PC-3 (cell line): ENCODE data around the gene CAND1. TPM values are rescaled to one million over a fixed set of nuclear protein-coding genes. Genes with fewer than 3 reads are reported as not detected.

Source experiments
- ATAC-seq: fragments of 200-7000 bp; cut with Tn5 transposase; 2 replicates; pipeline ENCODE4 v1.9.1; 2020; ENCODE audit warnings: mild to moderate bottlenecking, moderate library complexity
- Bru-seq: library from RNA; stranded (reverse); fragments of 400-500 nt; gene quantifications from one replicate; lab custom pipeline; 2021; lab: Mats Ljungman, UMichigan
- BruChase-seq, 2 experiments: library from RNA; stranded (reverse); fragments of 400-500 nt; gene quantifications; one replicate each; lab custom pipeline; 2021; lab: Mats Ljungman, UMichigan
- BruUV-seq: library from RNA; stranded (reverse); fragments of 400-500 nt; replicated peaks from 2 replicates; lab custom pipeline; 2021; lab: Mats Ljungman, UMichigan
- CTCF ChIA-PET: fragments of 300-600 bp; sonication (Branson Sonifier 250); formaldehyde crosslinking; loops from one replicate; lab custom pipeline; 2022; ENCODE audit warnings: antibody characterized with exemption; lab: Charles Lee
- POLR2A ChIA-PET: fragments of 300-600 bp; sonication (Branson Sonifier 250); formaldehyde crosslinking; loops from one replicate; lab custom pipeline; 2022; ENCODE audit warnings: antibody characterized with exemption; ENCODE audit not compliant: unreplicated experiment; lab: Charles Lee
- DNase-seq: peaks from one replicate; pipeline ENCODE4 v3.0.0-alpha.2; 2015
- H2AFZ ChIP-seq: fragments of 300-600 bp; sonication (generic); 2 replicates; pipeline ENCODE4 v1.6.0; 2016; ENCODE audit warnings: antibody characterized with exemption, low read length
- H3F3A ChIP-seq: fragments of 300-600 bp; sonication (generic); one replicate; pipeline ENCODE4 v1.6.0; 2017; ENCODE audit warnings: antibody characterized with exemption, low read length, control low read depth, mild to moderate bottlenecking; ENCODE audit not compliant: unreplicated experiment
- H3K27ac ChIP-seq: fragments of 300-600 bp; sonication (generic); 2 replicates; pipeline ENCODE4 v1.5.1; 2016; ENCODE audit warnings: mild to moderate bottlenecking, low read length
- H3K27me3 ChIP-seq: fragments of 300-600 bp; sonication (generic); 2 replicates; pipeline ENCODE4 v1.6.1; 2016; ENCODE audit warnings: low read length, mixed read lengths
- H3K36me3 ChIP-seq: fragments of 300-600 bp; sonication (generic); 2 replicates; pipeline ENCODE4 v1.6.1; 2016; ENCODE audit warnings: low read depth, mixed run types, low read length, mixed read lengths
- H3K4me1 ChIP-seq: fragments of 300-600 bp; sonication (generic); 2 replicates; pipeline ENCODE4 v1.5.1; 2016; ENCODE audit warnings: low read length; ENCODE audit not compliant: insufficient read depth
- H3K4me2 ChIP-seq: fragments of 300-600 bp; sonication (generic); 2 replicates; pipeline ENCODE4 v1.6.0; 2016; ENCODE audit warnings: low read length
- H3K4me3 ChIP-seq: fragments of 300-600 bp; sonication (generic); 2 replicates; pipeline ENCODE4 v1.5.1; 2016; ENCODE audit warnings: mild to moderate bottlenecking, low read length, mixed read lengths
- H3K79me2 ChIP-seq: fragments of 300-600 bp; sonication (generic); 2 replicates; pipeline ENCODE4 v1.6.1; 2017; ENCODE audit warnings: low read length, mixed read lengths
- H3K9ac ChIP-seq: fragments of 300-600 bp; sonication (generic); 2 replicates; pipeline ENCODE4 v1.6.0; 2016; ENCODE audit warnings: mild to moderate bottlenecking, low read length
- H3K9me2 ChIP-seq: fragments of 300-600 bp; sonication (generic); replicated peaks from 2 replicates; pipeline ENCODE4 v1.6.1; 2016; ENCODE audit warnings: mixed run types, low read length, mixed read lengths
- H3K9me3 ChIP-seq: fragments of 300-600 bp; sonication (generic); 2 replicates; pipeline ENCODE4 v1.6.1; 2016; ENCODE audit warnings: low read length, mixed read lengths
- H4K20me1 ChIP-seq: fragments of 300-600 bp; sonication (generic); 2 replicates; pipeline ENCODE4 v1.6.1; 2016; ENCODE audit warnings: low read length, mixed read lengths
- EZH2 ChIP-seq: fragments of 300-600 bp; sonication (generic); IDR thresholded peaks from one replicate; pipeline ENCODE4 v1.6.1; 2017; ENCODE audit warnings: antibody characterized with exemption, mild to moderate bottlenecking, low read length; ENCODE audit not compliant: unreplicated experiment
- EZH2phosphoT487 ChIP-seq: fragments of 300-600 bp; sonication (generic); IDR thresholded peaks from 2 replicates; pipeline ENCODE4 v1.6.1; 2018; ENCODE audit warnings: mild to moderate bottlenecking, antibody characterized with exemption, low read length, borderline replicate concordance
- intact Hi-C: fragments of 100-400 bp; cut with micrococcal nuclease; formaldehyde crosslinking; loops from 2 replicates; pipeline ENCODE4 v1.9.0; 2023
- long read RNA-seq: library from polyadenylated mRNA; unstranded; transcript quantifications from one replicate; pipeline ENCODE4 v2.0.0, GENCODE V29; 2021; ENCODE audit not compliant: unreplicated experiment
- total RNA-seq: library from RNA; depleted of rRNA; stranded (reverse); fragments of >200 nt; gene quantifications from 2 replicates; pipeline ENCODE4 v1.2.3, GENCODE V29; 2014; rRNA removed
- TF ChIP-seq, protein P1 (sequence below): fragments of 300-600 bp; sonication (generic); conservative IDR thresholded peaks from 2 replicates; pipeline ENCODE4 v1.5.1; 2017; ENCODE audit warnings: antibody characterized with exemption, low read depth, mild to moderate bottlenecking, low read length

CAND1 gene
- total RNA-seq = 124 and 129 TPM in 2 replicates
- percentile 91 among the genes with signal in this experiment for Bru-seq, nascent RNA
- BruChase-seq, experiment 1, labeled RNA remaining after a 6-hour chase = percentile 94 among the genes with signal in this experiment
- percentile 91 among the genes with signal in this experiment for BruChase-seq, experiment 2, labeled RNA remaining after a 2-hour chase
- long read RNA-seq, full-length matches to known transcripts = 125 of 159 reads
- long read RNA-seq, partial matches to known transcripts = 26 of 159 reads
- long read RNA-seq, other reads (novel, unspliced or antisense) = 8 of 159 reads

DNA sequence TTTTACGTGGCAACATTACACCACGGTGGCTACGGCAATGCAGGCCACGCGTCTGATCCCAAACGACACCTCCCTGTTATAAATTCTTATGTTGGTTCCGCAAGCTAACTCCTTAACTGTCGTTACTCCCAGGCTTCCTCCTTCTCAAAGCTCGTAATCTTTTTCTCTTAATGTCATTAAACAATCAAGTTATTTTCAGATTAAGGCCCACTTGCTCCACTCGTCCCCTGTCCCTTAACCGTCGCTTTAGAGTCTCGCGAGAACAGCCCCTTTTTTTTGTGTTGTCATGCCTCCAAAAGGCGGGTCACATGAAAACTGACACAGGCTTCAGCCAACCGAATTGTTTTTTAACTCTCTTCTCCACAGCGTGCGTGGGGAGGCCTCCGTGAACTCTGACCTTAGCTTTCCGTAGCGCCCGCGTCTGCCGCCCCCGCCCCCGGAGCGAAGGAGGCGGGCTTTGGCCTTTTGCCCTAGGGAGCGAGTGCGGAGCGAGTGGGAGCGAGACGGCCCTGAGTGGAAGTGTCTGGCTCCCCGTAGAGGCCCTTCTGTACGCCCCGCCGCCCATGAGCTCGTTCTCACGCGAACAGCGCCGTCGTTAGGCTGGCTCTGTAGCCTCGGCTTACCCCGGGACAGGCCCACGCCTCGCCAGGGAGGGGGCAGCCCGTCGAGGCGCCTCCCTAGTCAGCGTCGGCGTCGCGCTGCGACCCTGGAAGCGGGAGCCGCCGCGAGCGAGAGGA, at the start of gene CAND1:
CAND1 (plus strand) TSS at position 463 of the 737 bp plus-strand sequence. CDS start 360 bp downstream, outside the sequence.
- Histone ChIP-seq H4K20me1 (peaks cover 36% of the 10 kb centered on the region), H3K9me2 (no peaks in the 10 kb centered on the region), H3K79me2 (peaks cover 47% of the 10 kb centered on the region), H3K27me3 (no peaks in the 10 kb centered on the region), H3K9ac (peak within 1 kb of the TSS; percentile 97), H3K4me3 (peak within 1 kb of the TSS; percentile 88), H3K4me1 (peaks cover 22% of the 10 kb centered on the region), H3F3A (no peaks in the 10 kb centered on the region), H2AFZ (peak within 1 kb of the TSS; percentile 82), H3K9me3 (no peaks in the 10 kb centered on the region), H3K4me2 (peak within 1 kb of the TSS; percentile 90), H3K27ac (peak within 1 kb of the TSS; percentile 90), H3K36me3 (0 out of 2 replicates have a peak, but pooled peaks cover 3% of the 10 kb centered on the region)
- ChIA-PET POLR2A (interaction anchor here (0.5 to 0.6 kb wide), 7 partner anchors 16 to 1919 kb away, joined by 3 to 28 read pairs (median 3); no protein-coding TSS in a partner anchor), CTCF (interaction anchor here (0.5 to 0.6 kb wide), 2 partner anchors 66 to 87 kb away, joined by 4 to 13 read pairs; no protein-coding TSS in a partner anchor)
- ATAC-seq (peak; percentile 78), DNase-seq (peak; percentile 98)
- BruUV-seq = no TSS peak
- intact Hi-C loops = no loop called here
- TF ChIP-seq EZH2phosphoT487 (no peak), EZH2 (no peak)
- TF ChIP-seq, protein P1, sequence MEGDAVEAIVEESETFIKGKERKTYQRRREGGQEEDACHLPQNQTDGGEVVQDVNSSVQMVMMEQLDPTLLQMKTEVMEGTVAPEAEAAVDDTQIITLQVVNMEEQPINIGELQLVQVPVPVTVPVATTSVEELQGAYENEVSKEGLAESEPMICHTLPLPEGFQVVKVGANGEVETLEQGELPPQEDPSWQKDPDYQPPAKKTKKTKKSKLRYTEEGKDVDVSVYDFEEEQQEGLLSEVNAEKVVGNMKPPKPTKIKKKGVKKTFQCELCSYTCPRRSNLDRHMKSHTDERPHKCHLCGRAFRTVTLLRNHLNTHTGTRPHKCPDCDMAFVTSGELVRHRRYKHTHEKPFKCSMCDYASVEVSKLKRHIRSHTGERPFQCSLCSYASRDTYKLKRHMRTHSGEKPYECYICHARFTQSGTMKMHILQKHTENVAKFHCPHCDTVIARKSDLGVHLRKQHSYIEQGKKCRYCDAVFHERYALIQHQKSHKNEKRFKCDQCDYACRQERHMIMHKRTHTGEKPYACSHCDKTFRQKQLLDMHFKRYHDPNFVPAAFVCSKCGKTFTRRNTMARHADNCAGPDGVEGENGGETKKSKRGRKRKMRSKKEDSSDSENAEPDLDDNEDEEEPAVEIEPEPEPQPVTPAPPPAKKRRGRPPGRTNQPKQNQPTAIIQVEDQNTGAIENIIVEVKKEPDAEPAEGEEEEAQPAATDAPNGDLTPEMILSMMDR = no peak

DNA sequence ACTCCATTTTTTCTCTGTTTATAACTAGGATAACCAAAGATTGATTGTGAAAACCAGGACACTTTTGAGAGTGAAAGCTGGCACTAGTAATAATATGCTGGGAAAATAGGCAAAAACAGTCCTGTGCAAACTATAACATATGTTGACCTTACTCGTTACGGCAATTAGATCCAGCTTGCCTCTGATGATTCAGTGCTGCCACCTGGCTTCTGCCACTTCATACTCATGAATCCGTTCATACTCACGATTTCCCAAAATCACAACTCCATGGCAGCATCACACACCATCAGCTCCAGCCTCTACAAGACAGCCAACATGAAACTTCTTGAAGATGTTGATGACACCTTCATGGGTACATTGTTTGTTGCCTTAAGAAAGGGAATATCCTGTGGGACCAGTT, 49.1 kb upstream of the CAND1 start:
- Histone ChIP-seq H3K4me1 (no peaks in the 10 kb centered on the region), H3K9ac (no peak overlapping the region), H3K9me3 (no peaks in the 10 kb centered on the region), H3F3A (no peaks in the 10 kb centered on the region), H3K79me2 (no peaks in the 10 kb centered on the region), H2AFZ (no peak overlapping the region), H3K36me3 (no peaks in the 10 kb centered on the region), H3K4me3 (no peak overlapping the region), H3K9me2 (no peaks in the 10 kb centered on the region), H3K27me3 (peaks cover 39% of the 10 kb centered on the region), H3K27ac (no peak overlapping the region), H4K20me1 (no peaks in the 10 kb centered on the region), H3K4me2 (no peak overlapping the region)
- BruUV-seq = no TSS peak
- ChIA-PET POLR2A (no interaction called here), CTCF (interaction anchor here (0.5 to 0.6 kb wide), 2 partner anchors 195 to 725 kb away, joined by 4 to 6 read pairs; no protein-coding TSS in a partner anchor)
- intact Hi-C loops = loop anchor here (1.0 to 10.0 kb wide), 5 partner anchors 59 to 505 kb away; no protein-coding TSS in a partner anchor
- TF ChIP-seq EZH2 (no peak), EZH2phosphoT487 (no peak)
- TF ChIP-seq, protein P1 = peak; percentile 77
- ATAC-seq (peak; percentile 78), DNase-seq (peak; percentile 62)
